Skeletal muscle cell (primary cell): ENCODE measurements around the gene MICAL2.

Experiments
- DNase-seq: peaks from one replicate; pipeline ENCODE4 v3.0.0-alpha.2; 2010; ENCODE audit warnings: low read depth
- H3K4me3 ChIP-seq: 2 replicates; pipeline ENCODE4 v1.5.1; 2011; ENCODE audit warnings: low read depth, mild to moderate bottlenecking, control low read depth, low read length, moderate library complexity

MICAL2 gene

DNA sequence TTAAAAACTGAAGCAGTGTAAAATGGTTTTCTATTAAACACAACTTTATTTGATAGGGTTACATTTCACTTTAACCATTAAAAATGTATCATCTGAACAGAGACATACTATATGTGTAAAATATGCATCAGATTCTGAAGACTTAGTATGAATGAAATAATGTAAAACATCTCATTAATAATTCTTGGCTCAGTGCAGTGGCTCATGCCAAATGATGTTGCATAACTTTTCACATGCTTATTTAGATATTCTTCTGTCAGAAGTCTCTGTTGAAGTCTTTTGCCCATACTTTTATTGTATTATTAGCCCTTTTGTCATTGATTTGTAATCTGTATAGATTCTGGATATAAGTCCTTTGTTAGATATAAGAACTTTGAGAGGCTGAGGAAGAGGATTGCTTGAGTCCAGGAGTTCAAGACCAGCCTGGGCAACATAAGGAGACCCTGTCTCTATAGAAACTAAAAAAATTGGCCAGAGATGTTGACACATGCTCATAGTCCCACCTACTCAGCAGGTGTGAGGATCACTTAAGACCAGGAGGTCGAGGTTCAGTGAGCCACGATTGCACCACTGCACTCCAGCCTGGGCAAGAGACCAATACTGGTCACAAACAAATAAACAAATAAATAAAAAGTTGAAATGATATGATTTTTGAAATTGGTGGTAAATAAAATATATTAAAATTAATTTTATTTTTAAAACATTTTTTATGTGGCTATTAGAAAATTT is 193.2 kb downstream of the MICAL2 start:
- no peak for DNase-seq

DNA sequence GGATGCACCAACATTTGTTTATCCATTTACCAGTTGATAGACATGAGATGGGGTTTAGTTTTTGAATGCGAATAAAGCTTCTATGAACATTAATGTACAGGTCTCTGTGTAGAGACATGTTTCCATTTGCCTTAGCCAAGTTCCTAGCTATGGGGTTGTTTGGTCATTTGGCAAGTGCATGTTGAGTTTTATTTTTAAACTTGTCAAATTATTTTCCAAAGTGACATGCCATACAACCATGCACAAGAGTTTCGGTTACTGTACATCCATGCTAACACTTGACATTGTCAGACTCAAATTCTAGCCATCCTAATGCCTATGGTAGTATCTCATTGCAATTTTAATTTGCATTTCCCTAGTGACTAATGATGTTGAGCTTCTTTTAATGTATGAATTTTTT is 196.4 kb downstream of the MICAL2 start:
- no peak overlapping the region for H3K4me3 ChIP-seq
- DNase-seq, result no peak

More for the DNA sequence above, 193.2 kb downstream of the MICAL2 start:
- H3K4me3 ChIP-seq, result no peak overlapping the region

DNA sequence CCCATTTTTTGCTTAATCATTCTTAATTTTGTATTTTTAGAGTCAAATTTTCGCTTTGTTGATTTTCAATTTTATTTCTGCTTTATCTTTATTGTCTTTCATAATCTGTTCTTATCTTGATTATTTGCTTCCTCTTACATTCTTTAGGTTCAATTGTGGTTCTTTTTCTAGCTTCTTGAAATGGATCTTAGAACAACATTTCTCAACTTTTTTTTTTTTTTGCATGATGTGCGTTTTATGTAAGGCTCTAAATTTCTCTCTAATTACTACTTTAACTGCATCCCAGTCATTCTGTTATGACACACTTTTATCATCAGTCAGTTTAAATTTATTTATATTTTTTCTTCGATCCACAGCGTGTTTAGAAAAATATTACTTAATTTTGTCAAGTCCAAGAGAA is 201.7 kb downstream of the MICAL2 start:
- no peak for DNase-seq
- H3K4me3 ChIP-seq, result no peak overlapping the region
